AG04449 (cell line): ENCODE data around the gene BAIAP2.

ENCODE experiments used
- CTCF ChIA-PET: fragments of 350-600 bp; formaldehyde crosslinking; extraction: SDS; loops from one replicate; lab custom pipeline; 2021; ENCODE audit warnings: antibody characterized with exemption; lab: Yijun Ruan, JAX
- POLR2A ChIA-PET: fragments of 400-600, 350-600 bp; formaldehyde crosslinking; extraction: SDS; loops from one replicate; lab custom pipeline; 2020; ENCODE audit warnings: antibody characterized with exemption, inconsistent platforms; lab: Yijun Ruan, JAX
- DNase-seq: peaks from one replicate; pipeline ENCODE4 v3.0.0-alpha.2; 2010; ENCODE audit warnings: low read depth, low spot score
- H3K4me3 ChIP-seq: 2 replicates; pipeline ENCODE4 v1.5.1; 2011; ENCODE audit warnings: low read depth, mild to moderate bottlenecking, control low read depth, low read length
- CTCF ChIP-seq: IDR thresholded peaks from one replicate; pipeline ENCODE4 v1.5.1; 2011; ENCODE audit warnings: mild to moderate bottlenecking, moderate library complexity, low read length, control low read depth, inconsistent platforms; ENCODE audit not compliant: insufficient read depth; ENCODE audit errors: missing control alignments

Gene BAIAP2

GRCh38 chr17:81050645-81051625 is 16.0 kb downstream of the BAIAP2 start:
- ChIA-PET CTCF (interaction anchor here (0.9 to 1.1 kb wide), 3 partner anchors 11 to 48 kb away, joined by 3 to 4 read pairs (median 3); no protein-coding TSS in a partner anchor), POLR2A (interaction anchor here (0.6 to 0.8 kb wide), 2 partner anchors 49 to 78 kb away, joined by 3 read pairs; no protein-coding TSS in a partner anchor)
- no peak overlapping the region for H3K4me3 ChIP-seq
- no peak for TF ChIP-seq CTCF
- DNase-seq, result no peak

GRCh38 chr17:81052199-81052997 is 17.4 kb downstream of the BAIAP2 start:
- POLR2A ChIA-PET, result no interaction called here
- CTCF ChIA-PET, result no interaction called here
- TF ChIP-seq CTCF, result no peak
- DNase-seq, result no peak
- no peak overlapping the region for H3K4me3 ChIP-seq

- POLR2A ChIA-PET, result no interaction called here
- CTCF ChIA-PET, result interaction anchor here (0.8 kb wide), 1 partner anchor 11 kb away, joined by 3 read pairs; no protein-coding TSS in a partner anchor
- TF ChIP-seq CTCF, result no peak
- no peak for DNase-seq
- H3K4me3 ChIP-seq, result no peak overlapping the region
These were observed 18.4 kb downstream of the BAIAP2 start for GRCh38 chr17:81053041-81053970.

GRCh38 chr17:81054308-81054707 is 19.4 kb downstream of the BAIAP2 start:
- CTCF ChIA-PET, result interaction anchor here (0.8 to 1.1 kb wide), 2 partner anchors 12 to 31 kb away, joined by 3 to 5 read pairs; no protein-coding TSS in a partner anchor
- POLR2A ChIA-PET, result no interaction called here
- TF ChIP-seq CTCF, result no peak
- H3K4me3 ChIP-seq, result no peak overlapping the region
- no peak for DNase-seq

- CTCF ChIA-PET, result interaction anchor here (1.1 kb wide), 1 partner anchor 31 kb away, joined by 5 read pairs; no protein-coding TSS in a partner anchor
- TF ChIP-seq CTCF, result no peak
- no peak overlapping the region for H3K4me3 ChIP-seq
- no peak for DNase-seq
- POLR2A ChIA-PET, result no interaction called here
These were observed 20.0 kb downstream of the BAIAP2 start for GRCh38 chr17:81054881-81055370.
